Measurements from ENCODE around the gene ESRP2. TPM values are rescaled to one million over a fixed set of nuclear protein-coding genes. Genes with fewer than 3 reads are reported as not detected.

ESRP2 gene
- total RNA-seq, 1 experiment from 2014 or later, result 27.0 TPM

GRCh38 chr16:68273459-68273858 lies 37.5 kb upstream of the ESRP2 start:
- BruUV-seq (replicated peaks), result no TSS peak
- in situ Hi-C loops (cut with HindIII; ENCODE audit: low pct_unique_long_range_greater_than_20kb, low sequenced_read_pairs), result no loop called here
- POLR2A ChIA-PET, result no interaction called here

DNA sequence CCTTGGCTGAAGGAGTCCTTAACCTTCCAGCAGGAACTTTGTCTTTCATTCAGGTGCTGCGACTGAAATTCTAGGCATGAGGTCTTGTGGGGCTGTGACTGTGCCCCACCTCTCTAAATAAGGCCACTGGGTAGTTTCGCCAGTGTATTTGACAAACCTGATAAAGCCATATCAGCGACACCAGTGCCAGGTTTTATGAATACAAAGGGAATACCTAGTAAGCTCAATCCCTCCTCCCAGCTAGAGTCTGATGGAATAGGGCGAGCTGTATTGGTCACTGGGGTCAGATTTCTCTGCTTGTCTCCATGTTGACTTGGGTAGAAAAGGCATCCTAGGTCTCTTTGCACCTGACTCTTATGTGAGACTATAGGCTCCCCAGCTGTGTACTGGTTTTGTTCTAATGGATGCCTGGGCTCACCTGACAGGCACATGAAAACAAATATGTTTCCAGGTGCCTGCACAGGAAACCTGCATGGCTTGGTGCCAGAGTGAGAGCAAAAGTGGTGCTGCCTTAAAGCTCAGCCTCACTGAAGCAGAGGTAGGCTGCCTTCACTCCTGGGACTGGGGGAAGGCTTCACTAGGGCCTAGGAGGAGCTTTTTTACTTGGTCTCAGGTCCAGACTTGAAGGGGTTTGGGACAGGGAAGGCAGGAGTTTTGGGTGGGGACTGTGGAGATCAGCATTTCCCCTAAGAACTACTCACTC lies 36.7 kb upstream of the ESRP2 start:
- Histone ChIP-seq H3K27ac (ENCODE audit: low read length) (no peak overlapping the region), H3K4me1 (ENCODE audit: control insufficient read depth, insufficient read depth, low read length) (peaks cover 8% of the 10 kb centered on the region), H3K36me3 (ENCODE audit: control insufficient read depth, insufficient read depth, low read length) (no peaks in the 10 kb centered on the region), H3K4me3 (ENCODE audit: low read depth in 2 of 2, low read length in 2 of 2) (no peak overlapping the region), H3K27me3 (ENCODE audit: control insufficient read depth, insufficient read depth, low read length) (no peaks in the 10 kb centered on the region), H3K9me3 (ENCODE audit: control insufficient read depth, insufficient read depth, low read depth, low read length) (no peaks in the 10 kb centered on the region)
- TF ChIP-seq POLR2AphosphoS5 (IDR thresholded peaks at IDR 0.05; ENCODE audit: low read depth, low read length) (no peak), TCF7L2 (IDR thresholded peaks at IDR 0.05; ENCODE audit: low read depth, low read length) (no peak), SIN3A (IDR thresholded peaks at IDR 0.05; ENCODE audit: borderline replicate concordance, insufficient read depth, low read depth, low read length) (no peak)
- TF ChIP-seq, protein P1, sequence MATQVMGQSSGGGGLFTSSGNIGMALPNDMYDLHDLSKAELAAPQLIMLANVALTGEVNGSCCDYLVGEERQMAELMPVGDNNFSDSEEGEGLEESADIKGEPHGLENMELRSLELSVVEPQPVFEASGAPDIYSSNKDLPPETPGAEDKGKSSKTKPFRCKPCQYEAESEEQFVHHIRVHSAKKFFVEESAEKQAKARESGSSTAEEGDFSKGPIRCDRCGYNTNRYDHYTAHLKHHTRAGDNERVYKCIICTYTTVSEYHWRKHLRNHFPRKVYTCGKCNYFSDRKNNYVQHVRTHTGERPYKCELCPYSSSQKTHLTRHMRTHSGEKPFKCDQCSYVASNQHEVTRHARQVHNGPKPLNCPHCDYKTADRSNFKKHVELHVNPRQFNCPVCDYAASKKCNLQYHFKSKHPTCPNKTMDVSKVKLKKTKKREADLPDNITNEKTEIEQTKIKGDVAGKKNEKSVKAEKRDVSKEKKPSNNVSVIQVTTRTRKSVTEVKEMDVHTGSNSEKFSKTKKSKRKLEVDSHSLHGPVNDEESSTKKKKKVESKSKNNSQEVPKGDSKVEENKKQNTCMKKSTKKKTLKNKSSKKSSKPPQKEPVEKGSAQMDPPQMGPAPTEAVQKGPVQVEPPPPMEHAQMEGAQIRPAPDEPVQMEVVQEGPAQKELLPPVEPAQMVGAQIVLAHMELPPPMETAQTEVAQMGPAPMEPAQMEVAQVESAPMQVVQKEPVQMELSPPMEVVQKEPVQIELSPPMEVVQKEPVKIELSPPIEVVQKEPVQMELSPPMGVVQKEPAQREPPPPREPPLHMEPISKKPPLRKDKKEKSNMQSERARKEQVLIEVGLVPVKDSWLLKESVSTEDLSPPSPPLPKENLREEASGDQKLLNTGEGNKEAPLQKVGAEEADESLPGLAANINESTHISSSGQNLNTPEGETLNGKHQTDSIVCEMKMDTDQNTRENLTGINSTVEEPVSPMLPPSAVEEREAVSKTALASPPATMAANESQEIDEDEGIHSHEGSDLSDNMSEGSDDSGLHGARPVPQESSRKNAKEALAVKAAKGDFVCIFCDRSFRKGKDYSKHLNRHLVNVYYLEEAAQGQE (IDR thresholded peaks at IDR 0.05; ENCODE audit: insufficient read depth in 1 of 2, low read depth in 2 of 2, low read length in 1 of 2), result no peak
- TF ChIP-seq, protein P2, sequence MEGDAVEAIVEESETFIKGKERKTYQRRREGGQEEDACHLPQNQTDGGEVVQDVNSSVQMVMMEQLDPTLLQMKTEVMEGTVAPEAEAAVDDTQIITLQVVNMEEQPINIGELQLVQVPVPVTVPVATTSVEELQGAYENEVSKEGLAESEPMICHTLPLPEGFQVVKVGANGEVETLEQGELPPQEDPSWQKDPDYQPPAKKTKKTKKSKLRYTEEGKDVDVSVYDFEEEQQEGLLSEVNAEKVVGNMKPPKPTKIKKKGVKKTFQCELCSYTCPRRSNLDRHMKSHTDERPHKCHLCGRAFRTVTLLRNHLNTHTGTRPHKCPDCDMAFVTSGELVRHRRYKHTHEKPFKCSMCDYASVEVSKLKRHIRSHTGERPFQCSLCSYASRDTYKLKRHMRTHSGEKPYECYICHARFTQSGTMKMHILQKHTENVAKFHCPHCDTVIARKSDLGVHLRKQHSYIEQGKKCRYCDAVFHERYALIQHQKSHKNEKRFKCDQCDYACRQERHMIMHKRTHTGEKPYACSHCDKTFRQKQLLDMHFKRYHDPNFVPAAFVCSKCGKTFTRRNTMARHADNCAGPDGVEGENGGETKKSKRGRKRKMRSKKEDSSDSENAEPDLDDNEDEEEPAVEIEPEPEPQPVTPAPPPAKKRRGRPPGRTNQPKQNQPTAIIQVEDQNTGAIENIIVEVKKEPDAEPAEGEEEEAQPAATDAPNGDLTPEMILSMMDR (IDR thresholded peaks at IDR 0.05), result no peak
- in situ Hi-C loops (cut with HindIII; ENCODE audit: low pct_unique_long_range_greater_than_20kb, low sequenced_read_pairs) (no loop called here), intact Hi-C loops (cut with micrococcal nuclease; ENCODE audit: unreplicated experiment) (no loop called here)
- ChIA-PET CTCF (no interaction called here), POLR2A (no interaction called here)
- BruUV-seq (replicated peaks), result no TSS peak
- DNase-seq (ENCODE audit: low read depth, low spot score) (no peak), ATAC-seq (no peak)

More at GRCh38 chr16:68273459-68273858, 37.5 kb upstream of the ESRP2 start:
- Histone ChIP-seq H3K27ac (ENCODE audit: low read length) (no peak overlapping the region), H3K27me3 (ENCODE audit: control insufficient read depth, insufficient read depth, low read length) (no peaks in the 10 kb centered on the region), H3K4me3 (ENCODE audit: low read depth in 2 of 2, low read length in 2 of 2) (no peak overlapping the region), H3K36me3 (ENCODE audit: control insufficient read depth, insufficient read depth, low read length) (no peaks in the 10 kb centered on the region), H3K9me3 (ENCODE audit: control insufficient read depth, insufficient read depth, low read depth, low read length) (no peaks in the 10 kb centered on the region), H3K4me1 (ENCODE audit: control insufficient read depth, insufficient read depth, low read length) (no peaks in the 10 kb centered on the region; the same call in 1 of the 2 replicates)
- intact Hi-C loops (cut with micrococcal nuclease; ENCODE audit: unreplicated experiment), result no loop called here
- ATAC-seq (no peak), DNase-seq (ENCODE audit: low read depth, low spot score) (no peak)
- CTCF ChIA-PET, result no interaction called here
- no peak for TF ChIP-seq TCF7L2 (IDR thresholded peaks at IDR 0.05; ENCODE audit: low read depth, low read length)
- TF ChIP-seq, protein P2 (IDR thresholded peaks at IDR 0.05), result no peak
- TF ChIP-seq, protein P1 (IDR thresholded peaks at IDR 0.05; ENCODE audit: insufficient read depth in 1 of 2, low read depth in 2 of 2, low read length in 1 of 2), result no peak
- no peak for TF ChIP-seq POLR2AphosphoS5 (IDR thresholded peaks at IDR 0.05; ENCODE audit: low read depth, low read length)
- no peak for TF ChIP-seq SIN3A (IDR thresholded peaks at IDR 0.05; ENCODE audit: borderline replicate concordance, insufficient read depth, low read depth, low read length)
